ENCODE measurements around the gene LYPLA2.

LYPLA2 gene

DNA sequence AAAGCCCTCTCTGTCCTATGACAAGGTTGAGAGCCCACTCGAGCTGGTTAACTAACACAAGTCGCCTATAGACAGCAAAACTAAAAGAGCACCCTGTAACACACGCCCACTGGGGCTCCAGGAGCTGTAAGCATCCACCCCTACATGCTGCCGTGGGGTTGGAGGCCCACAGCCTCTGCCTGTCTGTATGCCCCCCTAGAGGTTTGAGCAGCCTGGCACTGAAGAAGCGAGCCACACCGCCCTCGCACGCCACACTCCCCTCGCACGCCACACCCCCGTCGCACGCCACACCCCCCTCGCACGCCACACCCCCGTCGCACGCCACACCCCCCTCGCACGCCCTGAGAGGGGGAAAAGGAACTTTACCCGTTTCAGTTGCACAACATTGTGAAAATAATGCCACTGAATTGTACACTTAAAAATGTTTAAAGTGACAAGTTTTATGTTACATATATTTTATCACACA lies 47.5 kb downstream of the LYPLA2 start:
- ATAC-seq: peak; percentile 98 to 99

DNA sequence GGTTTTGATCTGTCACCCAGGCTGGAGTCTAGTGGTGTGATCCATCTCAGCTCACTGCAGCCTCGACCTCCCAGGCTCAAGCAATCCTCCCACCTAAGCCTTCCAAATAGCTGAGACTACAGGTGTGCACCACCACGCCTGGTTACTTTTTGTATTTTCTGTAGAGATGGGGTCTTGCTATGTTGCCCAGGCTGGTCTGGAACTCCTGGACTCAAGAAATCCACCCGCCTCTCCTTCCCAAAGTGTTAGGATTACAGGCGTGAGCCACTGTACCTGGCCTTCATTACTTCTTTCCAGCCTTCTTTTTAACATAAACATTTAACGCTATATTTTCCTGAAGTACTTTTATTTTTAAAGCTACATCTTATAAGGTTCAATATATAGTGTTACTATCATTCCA lies 52.7 kb downstream of the LYPLA2 start:
- no peak for ATAC-seq
